ENCODE measurements around the gene PRR20G.

The PRR20G gene

DNA sequence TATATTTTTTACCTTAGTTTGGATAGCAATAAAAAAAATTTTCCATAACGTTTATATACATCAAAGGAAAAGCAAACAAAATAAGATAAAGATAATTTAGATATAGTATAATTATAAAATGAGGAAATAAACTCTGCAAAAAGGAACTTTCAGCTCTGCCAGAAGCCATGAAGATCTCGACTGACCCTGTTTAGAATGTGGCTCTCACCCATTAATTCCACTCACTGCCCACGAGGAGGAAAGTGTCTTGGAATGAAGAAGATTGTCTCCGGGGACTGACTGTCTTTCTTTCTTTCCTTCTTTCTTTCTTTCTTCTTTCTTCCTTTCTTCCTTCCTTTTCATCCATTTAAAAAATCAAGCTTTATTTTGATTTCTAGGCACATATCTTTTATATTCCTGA, 20.1 kb upstream of the PRR20G start:
- Histone ChIP-seq H3K79me1 (ENCODE audit: low read length) (no peaks in the 10 kb centered on the region), H4K12ac (ENCODE audit: low read depth, low read length) (no peak overlapping the region), H3K27me3 (ENCODE audit: insufficient read depth, low read length) (no peaks in the 10 kb centered on the region), H3K9me3 (ENCODE audit: insufficient read depth, low read depth, low read length) (no peaks in the 10 kb centered on the region), H3K23ac (ENCODE audit: low read length) (no peak overlapping the region), H4K91ac (ENCODE audit: low read depth, low read length) (no peak overlapping the region), H2AK5ac (ENCODE audit: low read length) (no peak overlapping the region), H2BK5ac (ENCODE audit: low read depth, low read length, poor library complexity) (no peak overlapping the region), H3K9ac (ENCODE audit: low read length) (no peak overlapping the region), H3K4me2 (ENCODE audit: low read length) (no peak overlapping the region), H3K4me3 (ENCODE audit: low read depth, low read length) (no peak overlapping the region), H2BK12ac (ENCODE audit: low read length) (no peak overlapping the region), H3K4ac (ENCODE audit: low read depth, low read length) (no peak overlapping the region), H2AFZ (ENCODE audit: insufficient read depth, low read length, poor library complexity) (no peak overlapping the region), H3K79me2 (ENCODE audit: control insufficient read depth, insufficient read depth, low read length, poor library complexity) (no peaks in the 10 kb centered on the region), H3K4me1 (ENCODE audit: control insufficient read depth in 1 of 2, insufficient read depth in 2 of 2, low read length in 2 of 2) (no peaks in the 10 kb centered on the region), H3K27ac (ENCODE audit: low read depth, low read length) (no peak overlapping the region), H2BK120ac (ENCODE audit: insufficient read depth, low read length, poor library complexity) (no peak overlapping the region), H3K18ac (ENCODE audit: low read length) (no peak overlapping the region), H3K14ac (ENCODE audit: low read length) (no peak overlapping the region), H3K36me3 (ENCODE audit: control insufficient read depth in 1 of 2, insufficient read depth in 2 of 2, low read length in 2 of 2) (no peaks in the 10 kb centered on the region), H4K8ac (ENCODE audit: low read depth, low read length) (no peak overlapping the region)
- DNase-seq = no peak
- WGBS (ENCODE audit: extremely low coverage, insufficient coverage, insufficient read length) = no CpG with 5 or more reads among the region's 4 CpGs

DNA sequence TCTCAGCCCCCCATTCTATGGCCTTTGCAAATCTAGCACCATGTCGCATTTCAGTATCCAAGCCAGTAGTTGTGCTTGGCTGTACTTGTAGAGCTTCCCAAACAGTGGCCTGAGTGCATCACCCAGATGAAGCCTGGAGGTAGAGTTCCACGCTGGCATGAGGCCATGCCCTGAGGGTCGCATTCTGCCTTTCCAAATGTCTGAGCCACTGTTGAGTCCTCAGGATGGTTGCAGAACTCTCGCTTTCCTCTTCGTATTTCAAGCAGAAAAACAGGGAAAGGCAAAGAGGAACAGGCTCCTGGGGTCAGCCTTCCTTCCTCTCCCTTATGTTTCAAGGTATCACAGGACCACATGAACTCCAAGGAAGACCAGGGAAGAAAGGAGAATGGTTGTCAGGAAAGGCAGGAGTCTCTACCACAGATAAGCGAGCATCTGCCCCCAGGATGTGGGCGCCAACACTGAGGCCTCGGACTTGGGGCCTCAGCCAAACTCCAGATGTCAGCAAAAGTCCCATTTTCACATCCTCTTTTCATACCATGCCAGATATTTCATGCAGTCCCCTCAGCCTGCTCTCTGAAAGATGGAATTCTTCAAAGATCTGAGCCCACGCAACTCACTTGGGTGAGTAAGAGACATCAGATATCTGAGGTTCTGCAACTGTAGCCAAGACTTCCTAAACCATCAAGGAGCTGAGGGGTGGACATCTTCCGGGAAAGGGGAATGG, 19.4 kb upstream of the PRR20G start:
- no peak overlapping the region for H3K23ac ChIP-seq (ENCODE audit: low read length)
- no CpG with 5 or more reads among the region's 10 CpGs for WGBS (ENCODE audit: extremely low coverage, insufficient coverage, insufficient read length)
- no peak overlapping the region for H2BK120ac ChIP-seq (ENCODE audit: insufficient read depth, low read length, poor library complexity)

DNA sequence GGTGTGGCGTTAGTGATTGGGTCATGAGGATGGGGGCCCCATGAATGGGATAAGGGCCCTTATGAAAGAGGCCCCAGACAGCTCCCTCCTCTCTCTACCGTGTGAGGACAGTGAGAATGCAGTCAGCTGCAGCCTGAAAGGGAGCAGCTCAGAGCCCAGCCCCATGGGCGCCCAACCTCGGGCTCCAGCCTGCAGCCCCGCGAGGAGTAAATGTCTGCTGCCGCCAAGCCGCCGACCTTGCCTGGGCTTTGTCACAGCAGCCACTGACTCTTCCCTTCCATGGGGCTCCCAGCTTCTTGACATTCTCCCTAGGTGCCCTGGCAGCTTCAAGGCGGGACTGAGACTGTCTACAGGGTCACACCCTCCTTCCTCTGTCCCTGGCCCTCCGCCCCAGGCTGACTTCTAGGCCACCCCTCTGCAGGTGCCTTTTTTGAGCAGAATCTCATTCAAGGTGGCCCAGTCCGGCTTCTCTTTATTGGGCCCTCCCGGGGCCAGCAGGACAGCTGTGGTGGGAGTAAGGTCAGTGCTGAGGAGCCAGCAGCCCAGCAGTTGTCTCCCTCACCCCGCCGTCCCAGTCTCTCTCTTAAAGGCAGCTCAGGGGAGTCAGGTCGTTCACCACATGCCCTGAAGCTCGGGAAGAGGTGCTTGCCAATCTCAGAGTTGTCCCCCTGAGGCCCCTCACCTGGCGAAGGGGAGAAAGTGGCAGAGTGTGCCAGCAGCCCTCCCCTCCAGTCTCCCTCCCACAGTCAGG, 18.7 kb upstream of the PRR20G start:
- DNase-seq = no peak
- H4K12ac ChIP-seq (ENCODE audit: low read depth, low read length) = no peak overlapping the region
- H4K91ac ChIP-seq (ENCODE audit: low read depth, low read length) = no peak overlapping the region
- H2AK5ac ChIP-seq (ENCODE audit: low read length) = no peak overlapping the region
- H2AFZ ChIP-seq (ENCODE audit: insufficient read depth, low read length, poor library complexity) = no peak overlapping the region
- H3K4me2 ChIP-seq (ENCODE audit: low read length) = no peak overlapping the region
- no peak overlapping the region for H3K4ac ChIP-seq (ENCODE audit: low read depth, low read length)
- no peaks in the 10 kb centered on the region for H3K79me2 ChIP-seq (ENCODE audit: control insufficient read depth, insufficient read depth, low read length, poor library complexity)
- H3K36me3 ChIP-seq (ENCODE audit: control insufficient read depth in 1 of 2, insufficient read depth in 2 of 2, low read length in 2 of 2) = no peaks in the 10 kb centered on the region
- no peaks in the 10 kb centered on the region for H3K4me1 ChIP-seq (ENCODE audit: control insufficient read depth in 1 of 2, insufficient read depth in 2 of 2, low read length in 2 of 2)
- H3K9ac ChIP-seq (ENCODE audit: low read length) = no peak overlapping the region
- no peak overlapping the region for H2BK12ac ChIP-seq (ENCODE audit: low read length)
- no peak overlapping the region for H4K8ac ChIP-seq (ENCODE audit: low read depth, low read length)
- no peaks in the 10 kb centered on the region for H3K9me3 ChIP-seq (ENCODE audit: insufficient read depth, low read depth, low read length)
- H3K14ac ChIP-seq (ENCODE audit: low read length) = no peak overlapping the region
- no peaks in the 10 kb centered on the region for H3K79me1 ChIP-seq (ENCODE audit: low read length)
- no peak overlapping the region for H2BK5ac ChIP-seq (ENCODE audit: low read depth, low read length, poor library complexity)
- no peak overlapping the region for H3K23ac ChIP-seq (ENCODE audit: low read length)
- H3K4me3 ChIP-seq (ENCODE audit: low read depth, low read length) = no peak overlapping the region
- no peaks in the 10 kb centered on the region for H3K27me3 ChIP-seq (ENCODE audit: insufficient read depth, low read length)
- WGBS (ENCODE audit: extremely low coverage, insufficient coverage, insufficient read length) = no CpG with 5 or more reads among the region's 18 CpGs
- no peak overlapping the region for H2BK120ac ChIP-seq (ENCODE audit: insufficient read depth, low read length, poor library complexity)
- H3K18ac ChIP-seq (ENCODE audit: low read length) = no peak overlapping the region
- H3K27ac ChIP-seq (ENCODE audit: low read depth, low read length) = no peak overlapping the region

More for the DNA sequence above, 19.4 kb upstream of the PRR20G start:
- DNase-seq = peak in 1 of 2 donors; percentile 28
- Histone ChIP-seq H2BK5ac (ENCODE audit: low read depth, low read length, poor library complexity) (no peak overlapping the region), H3K18ac (ENCODE audit: low read length) (no peak overlapping the region), H3K79me2 (ENCODE audit: control insufficient read depth, insufficient read depth, low read length, poor library complexity) (no peaks in the 10 kb centered on the region), H3K4ac (ENCODE audit: low read depth, low read length) (no peak overlapping the region), H3K14ac (ENCODE audit: low read length) (no peak overlapping the region), H3K9ac (ENCODE audit: low read length) (no peak overlapping the region), H4K8ac (ENCODE audit: low read depth, low read length) (no peak overlapping the region), H3K4me3 (ENCODE audit: low read depth, low read length) (no peak overlapping the region), H3K79me1 (ENCODE audit: low read length) (no peaks in the 10 kb centered on the region), H3K4me2 (ENCODE audit: low read length) (no peak overlapping the region), H3K27me3 (ENCODE audit: insufficient read depth, low read length) (no peaks in the 10 kb centered on the region), H3K36me3 (ENCODE audit: control insufficient read depth in 1 of 2, insufficient read depth in 2 of 2, low read length in 2 of 2) (no peaks in the 10 kb centered on the region), H4K12ac (ENCODE audit: low read depth, low read length) (no peak overlapping the region), H3K27ac (ENCODE audit: low read depth, low read length) (no peak overlapping the region), H2AFZ (ENCODE audit: insufficient read depth, low read length, poor library complexity) (no peak overlapping the region), H2BK12ac (ENCODE audit: low read length) (no peak overlapping the region), H3K4me1 (ENCODE audit: control insufficient read depth in 1 of 2, insufficient read depth in 2 of 2, low read length in 2 of 2) (no peaks in the 10 kb centered on the region), H4K91ac (ENCODE audit: low read depth, low read length) (no peak overlapping the region), H3K9me3 (ENCODE audit: insufficient read depth, low read depth, low read length) (no peaks in the 10 kb centered on the region), H2AK5ac (ENCODE audit: low read length) (no peak overlapping the region)

DNA sequence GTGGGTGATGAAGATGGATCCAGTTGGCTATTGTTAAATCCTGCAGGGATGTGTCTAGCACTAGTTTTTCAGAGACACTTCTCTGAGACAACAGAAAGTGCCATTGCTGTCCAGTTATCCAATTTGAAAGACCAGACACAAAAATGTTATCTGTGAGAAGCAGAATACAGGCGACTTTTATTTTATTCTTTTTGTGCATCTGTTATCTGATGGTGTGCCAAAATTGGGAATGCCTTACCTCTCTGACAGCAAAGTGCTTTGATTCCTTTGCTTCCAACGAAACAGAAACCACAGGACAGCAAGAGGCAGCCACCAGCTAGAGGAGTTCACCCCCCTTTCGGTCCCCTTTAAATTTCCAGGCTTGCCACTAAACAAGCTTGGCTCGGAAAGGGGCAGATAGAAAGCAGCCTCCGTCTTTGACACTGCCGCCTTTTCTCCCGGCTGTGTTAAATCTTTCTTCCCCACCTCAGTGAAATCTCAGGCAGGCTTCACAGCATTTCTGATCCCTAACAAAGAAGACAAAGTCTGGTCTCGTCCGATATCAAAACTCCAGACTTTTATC, 17.7 kb upstream of the PRR20G start:
- Histone ChIP-seq H3K36me3 (ENCODE audit: control insufficient read depth in 1 of 2, insufficient read depth in 2 of 2, low read length in 2 of 2) (no peaks in the 10 kb centered on the region), H2AK5ac (ENCODE audit: low read length) (no peak overlapping the region), H4K91ac (ENCODE audit: low read depth, low read length) (no peak overlapping the region), H3K4me1 (ENCODE audit: control insufficient read depth in 1 of 2, insufficient read depth in 2 of 2, low read length in 2 of 2) (no peaks in the 10 kb centered on the region), H3K27ac (ENCODE audit: low read depth, low read length) (no peak overlapping the region), H3K79me1 (ENCODE audit: low read length) (no peaks in the 10 kb centered on the region), H2AFZ (ENCODE audit: insufficient read depth, low read length, poor library complexity) (no peak overlapping the region), H3K9ac (ENCODE audit: low read length) (no peak overlapping the region), H3K18ac (ENCODE audit: low read length) (no peak overlapping the region), H3K27me3 (ENCODE audit: insufficient read depth, low read length) (no peaks in the 10 kb centered on the region), H3K9me3 (ENCODE audit: insufficient read depth, low read depth, low read length) (no peaks in the 10 kb centered on the region), H3K4me3 (ENCODE audit: low read depth, low read length) (no peak overlapping the region), H2BK12ac (ENCODE audit: low read length) (no peak overlapping the region), H4K8ac (ENCODE audit: low read depth, low read length) (no peak overlapping the region), H3K23ac (ENCODE audit: low read length) (no peak overlapping the region), H2BK120ac (ENCODE audit: insufficient read depth, low read length, poor library complexity) (no peak overlapping the region), H2BK5ac (ENCODE audit: low read depth, low read length, poor library complexity) (no peak overlapping the region), H3K4me2 (ENCODE audit: low read length) (no peak overlapping the region), H3K79me2 (ENCODE audit: control insufficient read depth, insufficient read depth, low read length, poor library complexity) (no peaks in the 10 kb centered on the region), H3K4ac (ENCODE audit: low read depth, low read length) (no peak overlapping the region), H3K14ac (ENCODE audit: low read length) (no peak overlapping the region), H4K12ac (ENCODE audit: low read depth, low read length) (no peak overlapping the region)
- no CpG with 5 or more reads among the region's 9 CpGs for WGBS (ENCODE audit: extremely low coverage, insufficient coverage, insufficient read length)
- no peak for DNase-seq
